ENCODE results near the gene OTUD7B. TPM values are rescaled to one million over a fixed set of nuclear protein-coding genes. Genes with fewer than 3 reads are reported as not detected.

Gene OTUD7B
- total and polyA plus RNA-seq, 2 donors (not counting 1 experiment from before 2014, with no cell fraction given) = 0.40 to 3.3 TPM

GRCh38 chr1:149979245-149979971, 31.1 kb downstream of the OTUD7B start:
- 100% methylated on average over 1 of the region's 2 CpGs for WGBS (ENCODE audit: insufficient coverage)
- Histone ChIP-seq H2AFZ (ENCODE audit: insufficient read depth, low read depth, low read length, poor library complexity, severe bottlenecking) (no peak overlapping the region), H3K27me3 (replicated peaks in 1 of 4; ENCODE audit: control extremely low read depth in 1 of 4, control insufficient read depth in 3 of 4, insufficient read depth in 4 of 4, low read length in 3 of 4) (no peaks in the 10 kb centered on the region), H3K4me3 (ENCODE audit: control extremely low read depth in 1 of 5, extremely low read depth in 1 of 5, insufficient read depth in 1 of 5, low read depth in 2 of 5, low read length in 4 of 5) (no peak overlapping the region), H3K9ac (ENCODE audit: low read length) (no peak overlapping the region), H3K9me3 (ENCODE audit: control extremely low read depth in 1 of 3, control insufficient read depth in 2 of 3, insufficient read depth in 1 of 3, low read length in 2 of 3) (no peaks in the 10 kb centered on the region), H3K27ac (ENCODE audit: low read length in 2 of 2) (no peak overlapping the region), H3K79me2 (ENCODE audit: control insufficient read depth, insufficient read depth, low read length) (no peaks in the 10 kb centered on the region), H4K20me1 (ENCODE audit: control insufficient read depth, insufficient read depth, low read length, poor library complexity, severe bottlenecking) (no peaks in the 10 kb centered on the region), H3K4me2 (replicated peaks; ENCODE audit: low read depth, low read length, poor library complexity, severe bottlenecking) (no peak overlapping the region), H3K36me3 (replicated peaks in 1 of 2; ENCODE audit: control extremely low read depth in 1 of 2, control insufficient read depth in 1 of 2, extremely low read depth in 1 of 2, insufficient read depth in 2 of 2, low read length in 1 of 2) (no peaks in the 10 kb centered on the region), H3K4me1 (ENCODE audit: control insufficient read depth in 2 of 2, insufficient read depth in 2 of 2, low read length in 2 of 2) (no peaks in the 10 kb centered on the region)
- ChIA-PET CTCF (interaction anchor here (0.6 kb wide), 1 partner anchor 1185 kb away, joined by 3 read pairs; no protein-coding TSS in a partner anchor), POLR2A (no interaction called here)
- Mint-ChIP-seq H3K27ac (no peak overlapping the region), H3K4me3 (no peak overlapping the region), H3K4me1 (peaks cover 5% of the 10 kb centered on the region), H3K9me3 (ENCODE audit: insufficient read depth) (no peaks in the 10 kb centered on the region), H3K27me3 (peaks cover 23% of the 10 kb centered on the region)
- TF ChIP-seq EZH2 (IDR thresholded peaks at IDR 0.05; ENCODE audit: borderline replicate concordance, insufficient read depth, low read depth, low read length, poor library complexity, severe bottlenecking) = no peak
- no peak for TF ChIP-seq CTCF (IDR thresholded peaks at IDR 0.05)
- intact Hi-C loops (cut with micrococcal nuclease) = no loop called here
- ATAC-seq (ENCODE audit: low read depth) = no peak
- DNase-seq = no peak

DNA sequence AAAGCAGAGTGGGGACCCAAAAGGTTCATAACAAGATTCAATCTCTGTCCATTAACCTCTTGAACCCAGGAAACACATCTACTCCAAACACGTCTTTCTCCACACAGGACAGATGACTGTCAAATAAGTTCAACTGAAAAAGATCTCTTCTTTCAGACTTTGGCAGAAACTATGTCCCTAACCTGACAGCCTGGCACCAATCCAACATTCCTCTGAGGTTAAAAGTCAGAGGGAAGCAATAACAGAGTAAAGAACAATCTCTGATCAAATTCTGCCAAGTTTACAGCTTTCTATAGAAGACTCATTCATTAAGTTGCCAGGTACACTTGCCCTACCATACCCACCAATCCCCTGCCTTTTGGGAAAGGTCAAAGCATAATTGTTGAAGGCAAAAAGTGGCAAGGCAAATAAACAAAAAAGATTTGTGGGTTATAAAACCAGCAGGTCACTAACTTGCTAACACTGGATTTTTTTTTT, 31.9 kb downstream of the OTUD7B start:
- Histone ChIP-seq H3K4me1 (ENCODE audit: control insufficient read depth in 2 of 2, insufficient read depth in 2 of 2, low read length in 2 of 2) (no peaks in the 10 kb centered on the region), H3K79me2 (ENCODE audit: control insufficient read depth, insufficient read depth, low read length) (no peaks in the 10 kb centered on the region), H3K9me3 (ENCODE audit: control extremely low read depth in 1 of 3, control insufficient read depth in 2 of 3, insufficient read depth in 1 of 3, low read length in 2 of 3) (no peaks in the 10 kb centered on the region), H3K27me3 (replicated peaks in 1 of 4; ENCODE audit: control extremely low read depth in 1 of 4, control insufficient read depth in 3 of 4, insufficient read depth in 4 of 4, low read length in 3 of 4) (no peaks in the 10 kb centered on the region), H3K4me3 (ENCODE audit: control extremely low read depth in 1 of 5, extremely low read depth in 1 of 5, insufficient read depth in 1 of 5, low read depth in 2 of 5, low read length in 4 of 5) (no peak overlapping the region), H3K9ac (ENCODE audit: low read length) (no peak overlapping the region), H2AFZ (ENCODE audit: insufficient read depth, low read depth, low read length, poor library complexity, severe bottlenecking) (no peak overlapping the region), H3K4me2 (replicated peaks; ENCODE audit: low read depth, low read length, poor library complexity, severe bottlenecking) (no peak overlapping the region), H3K27ac (ENCODE audit: low read length in 2 of 2) (no peak overlapping the region), H3K36me3 (replicated peaks in 1 of 2; ENCODE audit: control extremely low read depth in 1 of 2, control insufficient read depth in 1 of 2, extremely low read depth in 1 of 2, insufficient read depth in 2 of 2, low read length in 1 of 2) (no peaks in the 10 kb centered on the region), H4K20me1 (ENCODE audit: control insufficient read depth, insufficient read depth, low read length, poor library complexity, severe bottlenecking) (no peaks in the 10 kb centered on the region)
- Mint-ChIP-seq H3K27ac (no peak overlapping the region), H3K4me3 (no peak overlapping the region), H3K27me3 (peaks cover 17% of the 10 kb centered on the region), H3K4me1 (peaks cover 5% of the 10 kb centered on the region), H3K9me3 (ENCODE audit: insufficient read depth) (no peaks in the 10 kb centered on the region)
- POLR2A ChIA-PET = no interaction called here
- DNase-seq (no peak), ATAC-seq (ENCODE audit: low read depth) (no peak)
- no peak for TF ChIP-seq EZH2 (IDR thresholded peaks at IDR 0.05; ENCODE audit: borderline replicate concordance, insufficient read depth, low read depth, low read length, poor library complexity, severe bottlenecking)
- no peak for TF ChIP-seq CTCF (IDR thresholded peaks at IDR 0.05)
- 100% methylated on average over 1 of the region's 1 CpG for WGBS (ENCODE audit: insufficient coverage)
- CTCF ChIA-PET = interaction anchor here (0.6 kb wide), 1 partner anchor 1185 kb away, joined by 3 read pairs; no protein-coding TSS in a partner anchor
- intact Hi-C loops (cut with micrococcal nuclease) = no loop called here

Measured in B cell (primary cell).